CD4-positive, alpha-beta T cell treated with Interleukin-21 for 1 hour (primary cell): ENCODE data around the gene GRAMD4.

Experiments
- DNase-seq: peaks from one replicate; pipeline ENCODE4 v3.0.0-alpha.2; 2020

Gene GRAMD4

DNA sequence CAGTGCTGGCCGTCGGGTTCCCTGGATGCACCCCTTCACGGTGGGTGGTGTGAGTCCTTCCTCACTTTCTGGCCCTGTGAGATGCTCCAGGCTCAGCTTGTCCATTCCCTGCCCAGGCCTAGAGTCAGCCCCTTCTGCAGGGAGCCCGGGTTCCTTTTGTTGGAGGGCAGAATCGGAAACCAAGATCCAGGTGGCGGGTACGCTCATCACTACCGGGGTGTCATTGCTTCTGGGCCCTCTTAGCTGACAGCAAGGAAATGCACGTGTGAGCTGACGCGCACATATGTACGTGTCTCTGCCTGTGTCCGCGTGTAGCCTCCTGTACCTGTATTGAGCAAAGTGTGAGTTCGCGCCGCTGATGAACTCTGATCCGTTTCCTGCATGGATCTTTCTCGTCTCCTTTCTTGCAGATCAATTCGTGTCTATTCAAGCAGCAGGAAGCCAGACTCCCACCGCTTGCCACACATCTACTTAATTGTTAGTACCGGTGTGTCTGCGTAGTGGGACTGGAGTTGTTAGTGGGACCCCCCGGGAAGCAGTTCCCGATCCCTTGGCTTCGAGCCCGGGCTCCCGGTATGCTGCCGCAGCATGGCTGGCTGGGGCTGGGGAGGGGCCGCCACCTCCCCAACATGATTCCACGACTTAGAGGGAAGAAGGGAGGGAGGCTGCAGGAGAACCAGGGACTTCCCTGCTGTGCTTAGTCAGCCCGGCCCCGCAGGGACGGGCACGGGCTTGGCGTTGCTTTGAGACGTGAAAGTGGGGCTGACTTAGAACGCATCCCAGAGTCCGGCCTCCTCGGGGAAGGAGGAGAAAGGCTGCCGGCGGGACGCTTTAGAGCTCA lies 35.9 kb upstream of the GRAMD4 start:
- no peak for DNase-seq

DNA sequence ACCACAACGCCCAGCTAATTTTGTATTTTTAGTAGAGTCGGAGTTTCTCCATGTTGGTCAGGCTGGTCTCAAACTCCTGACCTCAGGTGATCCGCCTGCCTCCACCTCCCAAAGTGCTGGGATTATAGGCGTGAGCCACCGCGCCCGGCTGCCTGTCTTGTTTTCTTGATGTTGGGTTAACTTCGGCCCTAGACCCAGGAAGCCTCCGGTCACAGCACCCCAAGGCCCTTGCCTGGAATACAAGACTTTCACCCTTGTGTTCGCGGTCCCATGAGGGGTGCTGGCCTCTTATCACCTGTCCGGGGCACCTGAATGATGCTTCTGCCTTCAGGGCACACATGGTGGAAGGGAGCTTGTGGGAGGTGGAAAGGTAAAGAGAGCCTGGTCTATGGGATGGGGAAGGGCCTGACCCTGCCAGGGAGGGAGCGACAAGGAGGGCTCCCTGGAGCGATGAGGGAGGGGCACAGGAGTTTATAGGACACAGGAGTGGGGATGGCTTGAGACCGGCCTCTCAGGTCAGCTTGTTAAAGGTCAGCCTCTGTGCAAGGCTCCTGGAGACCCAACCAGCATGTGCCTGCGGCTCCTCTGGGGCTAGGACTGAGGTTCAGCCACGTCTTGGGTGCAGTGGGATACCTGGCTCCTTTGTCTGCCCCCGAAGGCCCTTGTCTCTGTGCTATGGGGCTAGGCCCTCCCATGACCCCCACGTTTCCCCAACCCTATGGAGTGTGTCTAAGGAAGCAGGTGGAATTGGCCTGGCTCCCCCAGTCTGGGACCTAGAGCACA lies 34.7 kb upstream of the GRAMD4 start:
- no peak for DNase-seq

- DNase-seq = no peak
These were observed 34.1 kb upstream of the GRAMD4 start for GRCh38 chr22:46586123-46586519.

DNA sequence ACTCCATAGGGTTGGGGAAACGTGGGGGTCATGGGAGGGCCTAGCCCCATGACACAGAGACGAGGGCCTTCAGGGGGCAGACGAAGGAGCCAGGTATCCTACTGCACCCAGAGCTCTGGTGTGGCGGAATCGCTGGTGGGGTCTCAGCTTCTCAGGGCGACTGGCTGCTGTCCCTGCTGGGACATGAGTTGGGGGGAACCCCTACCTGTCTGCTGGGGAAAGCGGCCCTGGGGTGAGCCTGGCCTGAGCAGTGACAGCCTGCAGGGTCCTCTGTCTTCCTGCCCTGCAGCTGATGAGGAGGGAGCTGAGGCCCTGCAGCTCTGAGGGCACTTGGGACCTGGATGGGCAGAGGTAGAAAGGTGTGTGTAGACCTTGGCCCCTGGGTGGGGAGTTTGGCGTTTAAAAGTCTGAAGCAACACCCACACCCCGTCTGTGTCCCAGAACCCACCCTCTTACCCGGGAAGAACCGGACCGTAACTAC lies 33.6 kb upstream of the GRAMD4 start:
- DNase-seq = no peak

GRCh38 chr22:46587061-46587460 lies 33.1 kb upstream of the GRAMD4 start:
- DNase-seq = no peak

DNA sequence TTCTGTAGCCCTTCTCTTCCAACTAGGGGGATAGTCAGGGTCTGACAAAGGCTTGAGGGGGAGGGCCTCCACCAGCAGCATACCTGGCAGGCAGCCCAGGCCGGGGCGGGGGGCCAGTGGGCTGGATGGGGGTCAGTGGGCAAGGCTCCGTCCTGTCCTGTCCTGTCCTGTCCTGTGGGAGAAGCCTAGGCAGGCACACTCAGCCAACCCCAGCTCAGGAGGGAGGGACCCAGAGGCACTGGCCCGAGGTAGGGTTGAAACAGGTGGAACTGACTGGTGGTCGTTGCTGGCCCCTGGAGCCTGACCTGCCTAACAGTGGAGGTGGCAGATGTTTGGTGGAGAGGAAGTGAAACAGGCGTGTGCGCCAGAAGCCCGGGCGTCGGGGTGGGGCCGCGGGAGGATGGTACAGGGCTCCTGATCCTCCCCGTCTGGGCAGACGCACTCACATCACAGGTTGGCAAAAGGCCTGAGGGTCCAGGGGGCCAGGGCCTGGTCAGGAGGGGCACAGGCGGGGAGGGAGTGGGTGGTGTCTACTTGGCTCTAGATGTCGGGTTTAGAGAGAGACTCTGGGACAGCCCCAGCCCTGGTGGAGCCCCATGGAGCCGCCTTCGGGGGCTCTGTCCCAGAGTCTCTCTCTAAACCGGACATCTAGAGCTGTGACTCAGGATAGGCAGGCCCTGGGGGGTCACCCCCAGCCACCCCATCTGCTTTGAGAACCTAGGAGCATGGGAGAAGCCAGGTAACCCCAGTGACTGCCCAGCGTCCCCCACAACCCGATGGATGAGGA lies 32.5 kb upstream of the GRAMD4 start:
- DNase-seq = no peak

DNA sequence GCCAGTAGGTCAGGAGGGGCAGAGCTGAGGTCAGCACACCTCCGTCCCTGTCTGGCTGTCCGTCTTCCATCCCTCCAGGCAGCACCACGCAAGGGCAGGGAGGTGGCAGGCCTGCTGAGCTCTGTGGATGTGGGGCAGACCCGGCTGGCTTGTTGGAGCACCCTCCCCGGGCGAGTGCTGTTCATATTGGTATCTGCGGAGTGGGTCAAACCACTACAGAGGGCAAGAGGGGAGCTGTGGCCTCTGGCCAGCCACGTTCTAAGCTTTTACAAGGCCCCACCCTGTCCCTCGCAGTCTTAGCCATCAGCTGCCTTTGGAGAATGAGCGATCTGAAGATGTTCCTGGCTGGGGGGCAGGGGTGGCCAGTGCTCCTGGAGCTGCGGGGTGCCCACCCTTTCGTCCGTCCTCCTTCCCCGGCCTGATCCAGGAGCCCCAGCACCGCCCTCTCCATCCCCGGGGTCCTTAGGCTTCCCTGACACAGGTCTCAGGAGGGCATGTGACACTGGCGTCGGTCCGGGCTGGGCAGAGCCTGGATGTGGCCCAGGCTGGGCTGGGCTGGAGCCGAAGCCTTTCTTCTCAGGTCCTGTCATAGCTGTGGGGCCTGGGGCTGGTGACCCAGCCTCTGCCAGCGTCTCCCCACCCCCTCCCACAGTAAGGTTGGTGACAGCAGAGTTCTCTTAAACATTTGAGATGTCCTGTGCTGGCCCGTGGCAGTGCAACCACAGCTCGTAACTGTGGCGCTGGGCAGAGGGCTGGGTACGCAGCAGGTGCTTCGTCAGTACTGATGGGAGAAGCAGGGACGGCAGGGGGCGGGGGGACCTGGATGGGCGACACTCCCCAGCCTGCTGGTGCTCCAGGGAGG lies 31.7 kb upstream of the GRAMD4 start:
- DNase-seq = no peak

GRCh38 chr22:46589141-46589748 lies 30.9 kb upstream of the GRAMD4 start:
- DNase-seq = no peak

DNA sequence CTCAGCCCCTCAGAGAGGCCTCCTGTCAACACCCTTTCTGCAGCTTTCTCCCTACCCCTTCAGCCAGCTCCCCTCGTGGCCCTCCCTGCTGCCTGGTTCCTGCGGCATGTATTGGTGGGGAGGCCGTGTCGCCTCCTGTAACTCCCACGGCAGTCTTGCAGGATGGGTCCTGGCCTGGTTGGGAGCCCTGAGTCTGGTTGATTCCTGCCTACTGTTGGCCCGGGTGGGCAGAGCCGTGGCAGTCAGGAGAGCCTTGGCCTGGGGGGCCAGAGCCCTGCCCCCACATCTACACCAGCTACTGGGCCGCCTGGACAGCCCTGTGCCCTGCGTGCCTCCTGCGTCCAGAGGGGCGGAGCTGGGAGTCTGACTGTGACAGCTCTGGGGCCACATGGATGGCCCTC lies 30.3 kb upstream of the GRAMD4 start:
- no peak for DNase-seq

- DNase-seq = no peak
These were observed 29.9 kb upstream of the GRAMD4 start for GRCh38 chr22:46590334-46590733.

DNA sequence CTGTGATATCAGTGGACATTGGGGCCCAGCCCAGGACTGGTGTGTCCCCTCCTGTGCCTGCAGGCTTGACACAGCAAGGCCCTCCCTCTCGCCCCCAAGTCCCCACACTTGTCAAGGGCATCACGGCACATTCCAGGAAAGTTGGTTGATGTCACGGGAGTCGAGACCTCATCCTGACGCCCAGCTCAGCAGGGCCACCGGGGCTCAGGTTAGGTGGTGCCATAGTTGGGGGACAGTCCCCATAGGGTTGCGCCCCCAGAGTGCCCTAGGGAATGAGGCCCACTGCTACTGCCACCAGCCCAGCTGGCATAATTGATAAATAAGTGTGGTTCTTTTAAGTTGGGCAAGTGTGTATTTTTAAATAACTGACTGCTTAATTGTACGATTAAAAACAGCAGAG lies 28.3 kb upstream of the GRAMD4 start:
- DNase-seq = no peak

- peak; percentile 43 for DNase-seq
These were observed 27.8 kb upstream of the GRAMD4 start for GRCh38 chr22:46592390-46592872.

- no peak for DNase-seq
These were observed 26.9 kb upstream of the GRAMD4 start for GRCh38 chr22:46593211-46593681.

DNA sequence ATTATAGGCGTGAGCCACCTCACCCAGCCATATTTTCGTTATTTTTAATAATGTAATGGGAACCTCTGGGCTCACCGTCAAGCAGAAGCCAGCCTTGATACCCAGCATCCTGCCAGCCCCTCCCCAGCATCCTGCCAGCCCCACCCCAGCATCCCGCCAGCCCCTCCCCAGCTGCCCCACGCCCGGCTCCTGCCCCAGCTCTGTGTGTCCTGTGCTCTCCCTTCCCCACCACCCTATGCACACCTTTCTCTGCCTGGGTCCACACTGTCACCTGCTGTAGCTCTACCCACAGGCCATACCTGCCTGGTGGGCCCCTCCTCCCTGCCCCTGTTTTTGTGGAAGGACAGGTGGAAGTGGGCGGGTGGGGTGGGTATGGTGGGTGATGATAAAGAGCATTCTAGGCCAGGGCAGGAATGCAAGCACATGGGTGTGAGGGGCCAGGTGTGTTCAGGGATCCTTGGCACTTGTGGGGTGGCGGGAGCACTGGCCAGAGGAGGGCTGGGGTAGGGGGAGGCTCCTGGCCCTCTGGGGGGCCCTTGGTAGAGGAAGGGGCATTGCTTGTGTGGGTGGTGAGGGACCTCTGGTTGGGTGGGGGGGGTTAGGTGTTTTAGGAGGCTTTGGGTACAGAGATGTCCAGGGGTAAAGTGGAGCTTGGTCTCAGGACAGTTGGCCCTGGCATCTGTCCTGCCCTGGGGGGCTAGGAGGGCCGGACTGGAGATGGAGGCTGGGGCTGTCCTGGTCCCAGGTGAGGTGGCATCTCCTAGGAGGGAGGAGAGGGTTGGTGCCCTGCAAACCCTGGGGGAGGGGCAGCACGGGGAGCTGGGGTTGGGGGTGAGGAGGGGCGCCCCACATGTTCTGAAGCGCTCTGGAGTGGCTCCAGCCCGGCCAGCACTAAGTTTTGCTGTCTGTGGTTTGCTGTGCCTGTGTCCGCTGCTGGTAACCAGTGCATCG lies 25.9 kb upstream of the GRAMD4 start:
- DNase-seq = no peak

DNA sequence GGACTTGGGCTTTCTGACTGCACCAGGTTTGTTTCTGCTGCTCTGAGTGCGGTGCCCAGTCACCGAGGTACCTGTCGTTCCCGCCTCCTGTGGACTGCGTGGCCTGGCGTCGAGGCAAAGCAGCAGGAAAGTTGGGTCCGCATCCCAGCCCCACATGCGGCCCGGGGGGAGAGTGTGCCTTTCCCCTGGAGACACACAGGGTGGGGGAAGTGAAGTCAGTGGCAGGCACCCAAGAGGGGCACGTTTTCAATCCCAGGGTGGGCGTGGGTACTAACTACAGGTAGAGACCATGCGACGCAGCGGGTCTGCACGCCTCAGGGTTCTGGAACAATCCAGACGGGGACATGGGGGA lies 25.3 kb upstream of the GRAMD4 start:
- no peak for DNase-seq

- DNase-seq = no peak
These were observed 24.6 kb upstream of the GRAMD4 start for GRCh38 chr22:46595545-46595944.

GRCh38 chr22:46596032-46596441 lies 24.1 kb upstream of the GRAMD4 start:
- DNase-seq = no peak

DNA sequence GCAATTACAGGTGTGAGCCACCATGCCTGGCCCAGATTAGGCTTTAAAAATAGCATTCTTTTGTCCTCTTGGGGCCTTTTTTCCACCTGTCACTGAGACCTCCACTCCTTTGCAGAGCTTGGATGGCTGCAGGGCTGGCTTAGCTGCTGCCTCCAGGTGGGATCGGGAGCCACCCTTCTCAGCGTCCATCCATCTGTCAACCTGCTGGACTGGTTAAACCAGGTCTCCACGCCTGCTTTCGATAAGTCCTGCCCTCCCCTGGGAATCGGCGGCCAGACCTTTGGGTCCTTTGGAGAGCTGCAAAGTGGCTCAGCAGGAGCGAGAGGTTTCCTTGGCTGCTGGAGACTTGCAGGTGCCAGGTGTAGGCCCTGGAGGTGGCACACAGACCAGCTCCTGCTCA lies 23.4 kb upstream of the GRAMD4 start:
- no peak for DNase-seq

DNA sequence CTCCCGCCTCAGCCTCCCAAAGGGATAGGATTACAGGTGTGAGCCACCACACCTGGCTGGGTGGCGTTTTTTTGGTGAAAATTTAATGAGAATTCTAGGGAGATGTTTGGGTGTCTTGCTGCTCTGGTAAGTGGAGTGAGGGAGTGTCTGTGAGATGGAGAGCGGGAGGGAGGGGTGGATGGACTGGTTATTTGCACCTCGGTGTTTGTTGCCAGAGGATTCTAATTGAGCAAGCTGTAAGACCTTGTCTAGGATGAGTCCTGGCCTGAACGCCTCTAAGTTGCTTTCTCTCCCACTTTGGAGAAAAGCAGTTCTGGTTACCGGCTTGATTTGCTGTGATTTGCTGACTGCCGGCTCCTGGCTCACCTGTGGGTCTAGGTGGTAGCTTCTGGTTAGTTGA lies 22.0 kb upstream of the GRAMD4 start:
- DNase-seq = no peak

DNA sequence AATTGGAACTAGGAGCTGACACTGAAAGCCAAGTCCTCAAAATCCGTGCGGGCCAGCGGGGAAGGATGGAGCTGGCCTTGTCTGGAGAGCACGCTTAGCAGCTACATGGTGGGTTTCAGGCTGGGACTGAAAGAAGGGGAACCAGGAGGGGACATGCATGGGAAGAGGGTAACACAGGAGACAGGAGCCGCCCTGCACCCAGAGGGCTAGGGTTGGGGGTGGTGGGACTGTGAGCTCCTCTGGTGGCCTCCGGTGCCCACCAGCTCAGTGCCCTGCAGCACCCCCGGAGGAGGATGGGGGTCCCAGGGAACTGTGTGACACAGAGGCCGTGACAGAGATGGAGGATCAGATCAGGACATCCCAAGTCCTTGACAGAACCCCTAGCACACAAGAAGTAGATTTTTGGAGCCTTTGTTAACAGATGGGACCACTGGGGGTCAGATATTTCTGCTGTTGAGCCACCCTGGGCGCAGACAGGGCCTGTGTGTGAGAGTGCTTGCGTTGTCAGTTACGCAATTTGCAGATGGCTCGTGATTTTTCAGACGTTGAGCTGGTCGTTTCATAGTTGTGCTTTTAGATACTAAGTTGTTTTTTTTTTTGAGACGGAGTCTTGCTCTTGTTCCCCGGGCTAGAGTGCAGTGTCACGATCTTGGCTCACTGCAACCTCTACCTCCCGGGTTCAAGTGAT lies 21.3 kb upstream of the GRAMD4 start:
- no peak for DNase-seq
